Measurements from ENCODE around the gene ZNHIT1.

Gene ZNHIT1

DNA sequence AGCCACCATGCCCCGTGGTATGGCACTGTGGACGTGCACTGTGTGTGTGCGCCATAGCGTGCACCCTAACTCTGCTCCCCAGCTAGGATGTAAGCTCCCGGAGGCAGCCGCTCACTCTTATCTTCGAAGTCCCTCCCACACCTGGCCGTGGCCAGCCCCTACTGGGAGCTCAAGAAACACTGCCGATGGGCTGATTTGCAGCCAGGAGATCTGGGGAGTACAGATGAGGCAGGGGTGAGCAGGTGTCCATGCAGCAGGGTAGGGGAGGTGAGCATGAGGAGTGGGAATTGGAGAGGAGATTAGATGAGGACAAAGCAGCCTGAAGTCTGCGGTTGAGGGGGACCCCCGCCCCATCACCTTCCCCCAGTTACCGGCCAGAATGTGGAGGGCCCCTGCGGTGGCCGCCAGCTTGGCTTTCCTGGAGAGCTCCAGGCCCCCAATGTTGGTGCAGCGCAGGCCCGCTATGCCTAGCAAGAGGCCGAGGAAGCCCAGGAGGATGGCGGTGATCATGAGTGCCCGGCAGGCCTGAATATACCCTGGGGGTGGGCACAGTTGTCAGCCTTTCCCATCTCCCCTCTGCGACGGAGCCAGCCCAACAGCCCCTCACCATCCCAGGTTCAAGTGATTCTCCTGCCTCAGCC, 16.1 kb downstream of the ZNHIT1 start:
- Histone ChIP-seq H3K4me1 (ENCODE audit: control insufficient read depth in 1 of 2, insufficient read depth in 1 of 2, low read depth in 1 of 2, low read length in 1 of 2) (peaks cover 9 to 10% of the 10 kb centered on the region in 2 experiments), H3K27me3 (peaks cover 28% of the 10 kb centered on the region), H3K4me3 (ENCODE audit: low read depth in 1 of 2, low read length in 1 of 2) (no peak overlapping the region), H3K36me3 (peaks cover 69% of the 10 kb centered on the region), H3K9me3 (no peaks in the 10 kb centered on the region), H3K27ac (no peak overlapping the region)
- TF ChIP-seq, protein P1, sequence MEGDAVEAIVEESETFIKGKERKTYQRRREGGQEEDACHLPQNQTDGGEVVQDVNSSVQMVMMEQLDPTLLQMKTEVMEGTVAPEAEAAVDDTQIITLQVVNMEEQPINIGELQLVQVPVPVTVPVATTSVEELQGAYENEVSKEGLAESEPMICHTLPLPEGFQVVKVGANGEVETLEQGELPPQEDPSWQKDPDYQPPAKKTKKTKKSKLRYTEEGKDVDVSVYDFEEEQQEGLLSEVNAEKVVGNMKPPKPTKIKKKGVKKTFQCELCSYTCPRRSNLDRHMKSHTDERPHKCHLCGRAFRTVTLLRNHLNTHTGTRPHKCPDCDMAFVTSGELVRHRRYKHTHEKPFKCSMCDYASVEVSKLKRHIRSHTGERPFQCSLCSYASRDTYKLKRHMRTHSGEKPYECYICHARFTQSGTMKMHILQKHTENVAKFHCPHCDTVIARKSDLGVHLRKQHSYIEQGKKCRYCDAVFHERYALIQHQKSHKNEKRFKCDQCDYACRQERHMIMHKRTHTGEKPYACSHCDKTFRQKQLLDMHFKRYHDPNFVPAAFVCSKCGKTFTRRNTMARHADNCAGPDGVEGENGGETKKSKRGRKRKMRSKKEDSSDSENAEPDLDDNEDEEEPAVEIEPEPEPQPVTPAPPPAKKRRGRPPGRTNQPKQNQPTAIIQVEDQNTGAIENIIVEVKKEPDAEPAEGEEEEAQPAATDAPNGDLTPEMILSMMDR (IDR thresholded peaks at IDR 0.05): no peak

DNA sequence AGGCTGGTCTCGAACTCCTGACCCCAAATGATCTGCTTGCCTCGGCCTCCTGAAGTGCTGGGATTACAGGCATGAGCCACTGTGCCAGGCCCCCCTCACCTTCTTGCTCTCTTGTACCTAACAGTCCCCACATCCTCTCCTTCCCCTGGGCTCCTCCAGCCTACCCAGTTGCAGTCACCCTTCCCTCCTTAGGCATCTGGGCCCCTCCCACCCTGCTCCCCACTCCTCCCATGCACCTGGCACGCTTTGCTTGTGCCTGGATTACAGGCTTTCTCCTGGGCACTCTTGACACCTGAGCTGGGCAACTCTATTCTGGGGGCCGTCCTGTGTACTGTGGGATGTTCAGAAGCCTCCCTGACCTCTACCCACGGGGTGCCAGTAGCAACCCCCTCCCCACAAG, 16.7 kb downstream of the ZNHIT1 start:
- no peak overlapping the region for H3K4me3 ChIP-seq (ENCODE audit: low read depth in 1 of 2, low read length in 1 of 2)
- peaks cover 15 to 16% of the 10 kb centered on the region in 2 experiments for H3K4me1 ChIP-seq (ENCODE audit: control insufficient read depth in 1 of 2, insufficient read depth in 1 of 2, low read depth in 1 of 2, low read length in 1 of 2)
- no peak overlapping the region for H3K27ac ChIP-seq
- H3K9me3 ChIP-seq: no peaks in the 10 kb centered on the region
- peaks cover 29% of the 10 kb centered on the region for H3K27me3 ChIP-seq
- peaks cover 71% of the 10 kb centered on the region for H3K36me3 ChIP-seq
- TF ChIP-seq, protein P1 (IDR thresholded peaks at IDR 0.05): no peak

DNA sequence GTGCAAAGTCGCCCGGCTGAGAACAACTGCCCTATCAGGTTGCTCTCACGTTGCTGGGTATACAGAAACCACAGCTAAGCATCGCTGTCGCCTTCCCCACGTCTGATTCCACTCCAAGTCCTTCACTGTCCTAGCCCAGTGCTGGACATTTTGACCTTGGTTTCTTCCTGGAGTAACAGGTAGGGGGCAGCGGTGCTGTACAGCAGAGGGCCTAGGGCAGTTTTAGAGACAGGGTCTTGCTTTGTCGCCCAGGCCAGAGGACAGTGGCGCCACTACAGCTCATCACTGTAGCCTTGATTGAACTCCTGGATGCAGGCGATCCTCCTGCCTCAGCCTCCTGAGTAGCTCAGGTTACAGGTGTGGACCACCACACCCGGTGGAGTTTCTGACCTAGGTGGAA, 17.1 kb downstream of the ZNHIT1 start:
- Histone ChIP-seq H3K36me3 (peaks cover 76% of the 10 kb centered on the region), H3K27ac (no peak overlapping the region), H3K4me3 (ENCODE audit: low read depth in 1 of 2, low read length in 1 of 2) (no peak overlapping the region), H3K4me1 (ENCODE audit: control insufficient read depth in 1 of 2, insufficient read depth in 1 of 2, low read depth in 1 of 2, low read length in 1 of 2) (peaks cover 17% of the 10 kb centered on the region in 2 experiments), H3K27me3 (peaks cover 29% of the 10 kb centered on the region), H3K9me3 (no peaks in the 10 kb centered on the region)
- TF ChIP-seq, protein P1 (IDR thresholded peaks at IDR 0.05): no peak

DNA sequence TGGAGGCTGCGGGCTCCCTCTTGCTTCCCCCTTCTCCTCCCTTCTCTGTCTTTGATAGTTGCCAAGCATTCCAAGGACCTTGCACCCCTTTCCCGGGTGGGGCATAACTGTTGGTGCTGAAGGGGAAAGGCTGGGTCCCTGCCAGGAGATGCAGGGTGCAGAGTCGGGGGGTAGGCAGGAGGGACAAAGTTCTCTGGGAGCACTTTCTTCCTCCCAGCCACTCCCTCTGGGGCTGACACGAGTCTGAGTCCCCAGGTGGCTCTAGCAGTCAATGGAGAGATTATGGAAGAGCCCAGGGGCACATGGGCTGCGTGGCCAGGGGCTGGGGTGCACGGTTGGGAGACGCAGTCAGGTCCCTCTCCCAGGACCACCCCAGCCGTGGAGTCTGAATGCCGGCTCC, 17.6 kb downstream of the ZNHIT1 start:
- Histone ChIP-seq H3K4me1 (ENCODE audit: control insufficient read depth in 1 of 2, insufficient read depth in 1 of 2, low read depth in 1 of 2, low read length in 1 of 2) (peaks cover 15 to 17% of the 10 kb centered on the region in 2 experiments), H3K27ac (no peak overlapping the region)

DNA sequence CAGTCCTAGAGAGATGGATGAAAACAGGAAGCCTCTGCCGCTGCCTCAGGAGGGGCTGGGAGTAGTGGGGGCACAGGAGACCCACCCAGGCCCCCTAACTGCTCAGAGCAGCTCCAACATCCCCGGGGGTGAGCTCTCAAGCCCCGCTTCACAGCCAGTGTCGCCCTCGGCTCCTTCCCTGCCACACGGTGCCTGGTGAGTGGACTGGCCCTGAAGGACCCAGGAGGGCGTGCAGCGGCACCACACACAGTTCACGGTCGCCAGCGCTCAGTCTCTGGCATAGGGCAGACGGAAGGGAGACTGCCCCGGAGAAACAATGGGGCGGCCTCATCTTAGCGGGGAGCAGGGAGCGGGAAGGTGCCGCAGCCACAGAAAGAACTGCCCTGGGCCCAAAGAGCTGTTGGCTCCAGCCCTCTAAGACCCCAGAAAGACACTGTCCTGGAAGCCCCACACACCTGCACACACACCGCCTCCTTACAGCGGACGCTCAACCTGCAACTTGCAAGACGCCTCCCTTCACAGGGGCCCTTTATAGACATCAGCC, 18.4 kb downstream of the ZNHIT1 start:
- Histone ChIP-seq H3K36me3 (peaks cover 81% of the 10 kb centered on the region), H3K4me3 (ENCODE audit: low read depth in 1 of 2, low read length in 1 of 2) (no peak overlapping the region), H3K4me1 (ENCODE audit: control insufficient read depth in 1 of 2, insufficient read depth in 1 of 2, low read depth in 1 of 2, low read length in 1 of 2) (peaks cover 19 to 21% of the 10 kb centered on the region in 2 experiments), H3K27me3 (peaks cover 29% of the 10 kb centered on the region), H3K9me3 (no peaks in the 10 kb centered on the region), H3K27ac (no peak overlapping the region)
- TF ChIP-seq, protein P1 (IDR thresholded peaks at IDR 0.05): no peak

More for the DNA sequence above, 17.6 kb downstream of the ZNHIT1 start:
- Histone ChIP-seq H3K9me3 (no peaks in the 10 kb centered on the region), H3K36me3 (peaks cover 80% of the 10 kb centered on the region), H3K27me3 (peaks cover 29% of the 10 kb centered on the region), H3K4me3 (ENCODE audit: low read depth in 1 of 2, low read length in 1 of 2) (no peak overlapping the region)
- TF ChIP-seq, protein P1 (IDR thresholded peaks at IDR 0.05): no peak
